NCI-H2029 treated with DMSO at 0.1 percent for 48 hours (cell line): ENCODE results near the gene IL7R.
"Not testable (repeated sequence)": the region's sequence is repeated elsewhere in the genome, so short reads cannot be mapped to it uniquely, and the experiment has no call there.

Experiments
- DNase-seq: peaks from one replicate; lab custom pipeline; 2025; lab: John Stamatoyannopoulos, UW

The IL7R gene

DNA sequence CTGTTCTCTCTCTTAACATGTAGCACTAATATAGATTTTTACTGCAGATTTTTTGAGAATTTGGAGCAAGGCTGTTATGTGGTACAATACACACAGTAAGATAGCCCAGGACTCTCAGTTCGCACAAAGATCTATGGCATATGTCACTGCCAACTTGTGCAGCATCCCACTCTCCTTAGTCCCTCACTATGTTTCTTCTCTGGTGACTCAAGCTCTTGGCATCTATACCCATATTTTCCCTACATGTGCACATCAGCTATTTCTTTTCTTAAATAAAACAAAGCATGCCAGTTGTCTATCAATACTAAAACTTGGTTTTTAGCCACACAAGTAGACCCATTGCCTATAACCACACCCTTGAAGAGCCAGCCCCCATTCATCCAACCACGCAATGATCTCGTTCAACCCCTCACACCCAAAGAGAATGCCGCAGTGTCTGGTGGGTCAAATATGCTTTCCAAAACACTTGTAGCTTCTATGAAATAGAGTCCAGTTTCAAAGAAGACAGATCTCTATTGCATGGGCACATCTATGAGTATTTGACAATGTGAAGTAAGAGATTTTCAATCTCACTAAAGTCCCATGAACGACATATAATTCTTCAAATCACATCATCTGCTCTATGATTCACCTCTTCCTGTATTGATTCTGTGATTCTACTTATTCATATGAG, 18.2 kb upstream of the IL7R start:
- no peak for DNase-seq

DNA sequence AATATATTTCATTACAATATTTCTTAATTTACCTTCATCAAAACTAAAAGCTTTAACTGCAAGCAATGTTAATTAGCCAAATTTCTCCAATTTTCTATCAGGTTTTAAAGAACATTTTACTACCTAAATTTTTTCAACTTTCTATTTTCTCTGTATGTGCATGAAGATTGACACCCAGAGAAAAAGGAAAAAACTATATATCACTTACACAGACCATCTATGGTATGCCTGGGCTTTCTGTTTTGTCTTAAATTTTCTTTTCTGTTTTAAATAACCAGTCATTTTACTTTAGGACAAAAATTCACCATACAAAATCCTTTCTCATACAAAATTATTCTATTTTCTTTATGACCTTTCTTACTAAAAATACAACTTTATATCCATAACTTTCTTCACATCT, 13.8 kb upstream of the IL7R start:
- no peak for DNase-seq

- DNase-seq, result not testable (repeated sequence)
Measured at GRCh38 chr5:35845508-35845907, 11.2 kb upstream of the IL7R start.

- DNase-seq, result no peak
Measured at GRCh38 chr5:35847491-35847890, 9.2 kb upstream of the IL7R start.

DNA sequence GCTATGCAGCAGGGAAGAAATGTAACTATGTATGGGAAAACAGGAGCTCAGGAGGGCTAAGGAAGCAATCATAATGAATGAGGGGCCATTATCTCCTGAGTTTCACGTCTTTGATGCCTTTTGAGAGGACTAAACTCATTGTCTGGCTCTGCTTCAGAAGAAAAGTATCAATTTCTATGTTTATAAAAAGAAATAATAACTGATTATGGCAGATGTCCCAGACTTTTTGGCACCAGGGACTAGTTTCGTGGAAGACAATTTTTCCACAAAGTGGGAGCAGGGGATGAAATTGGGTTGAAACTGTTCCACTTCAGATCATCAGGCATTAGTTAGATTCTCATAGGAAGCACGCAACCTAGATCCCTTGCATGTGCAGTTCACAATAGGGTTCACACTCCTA, 8.7 kb upstream of the IL7R start:
- no peak for DNase-seq

- DNase-seq, result no peak
Measured at GRCh38 chr5:35849860-35850259, 6.8 kb upstream of the IL7R start.

GRCh38 chr5:35850967-35851680, 5.6 kb upstream of the IL7R start:
- DNase-seq, result no peak

- DNase-seq, result no peak
Measured at GRCh38 chr5:35852084-35852734, 4.5 kb upstream of the IL7R start.

DNA sequence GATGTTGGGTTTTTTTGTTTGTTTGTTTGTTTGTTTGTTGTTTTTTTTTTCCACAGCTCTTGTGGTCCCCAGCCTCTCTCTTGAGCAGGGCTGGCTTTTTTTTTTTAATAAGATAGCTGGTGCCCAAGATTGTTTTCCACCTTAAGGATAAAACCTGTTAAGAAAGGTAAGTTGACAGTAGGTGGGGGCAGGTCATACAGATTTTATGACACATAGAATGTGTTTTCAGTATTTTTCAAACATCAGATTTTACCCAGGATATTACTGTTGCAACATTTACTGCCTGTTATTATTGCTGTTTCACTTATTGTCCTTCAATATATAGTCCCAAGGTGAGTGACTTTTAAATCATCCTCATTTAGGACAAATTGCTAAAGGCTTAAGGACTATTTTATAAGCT, 3.9 kb upstream of the IL7R start:
- no peak for DNase-seq

DNA sequence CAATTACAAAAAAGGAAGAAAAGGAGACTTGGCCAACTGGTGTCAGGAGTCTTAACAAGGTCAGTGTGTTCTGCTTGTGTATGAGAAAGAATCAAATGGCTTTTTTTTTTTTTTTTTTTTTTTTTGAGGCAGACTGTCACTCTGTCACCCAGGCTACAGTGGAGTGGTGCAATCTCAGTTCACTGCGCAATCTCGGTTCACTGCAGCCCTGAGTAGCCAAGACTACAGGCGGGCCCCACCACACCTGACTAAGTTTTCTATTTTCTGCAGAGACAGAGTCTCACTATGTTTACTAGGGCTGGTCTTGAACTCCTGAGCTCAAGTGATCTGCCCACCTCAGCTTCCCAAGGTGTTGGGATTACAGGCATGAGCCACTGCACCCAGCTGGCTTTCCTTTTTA, 3.1 kb upstream of the IL7R start:
- no peak for DNase-seq

DNA sequence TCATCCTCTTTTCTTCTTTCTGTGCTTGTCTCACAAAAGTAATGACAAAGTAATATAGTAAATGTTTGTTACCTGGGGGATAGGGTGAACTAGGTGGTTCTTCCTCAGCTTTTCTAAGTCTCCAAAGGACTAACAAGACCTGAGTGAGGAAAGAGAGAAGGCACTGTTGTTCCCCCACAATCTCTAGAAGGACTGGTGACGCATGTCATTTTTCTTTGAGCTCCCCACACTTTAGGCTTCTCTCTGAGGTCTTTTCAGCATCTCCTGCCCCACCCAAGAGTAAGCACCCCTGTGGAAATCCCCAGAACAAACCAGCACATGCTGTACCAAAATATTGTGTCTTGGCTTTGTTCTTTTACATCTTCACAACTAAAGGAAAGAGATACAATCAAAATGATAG, 2.4 kb upstream of the IL7R start:
- no peak for DNase-seq

DNA sequence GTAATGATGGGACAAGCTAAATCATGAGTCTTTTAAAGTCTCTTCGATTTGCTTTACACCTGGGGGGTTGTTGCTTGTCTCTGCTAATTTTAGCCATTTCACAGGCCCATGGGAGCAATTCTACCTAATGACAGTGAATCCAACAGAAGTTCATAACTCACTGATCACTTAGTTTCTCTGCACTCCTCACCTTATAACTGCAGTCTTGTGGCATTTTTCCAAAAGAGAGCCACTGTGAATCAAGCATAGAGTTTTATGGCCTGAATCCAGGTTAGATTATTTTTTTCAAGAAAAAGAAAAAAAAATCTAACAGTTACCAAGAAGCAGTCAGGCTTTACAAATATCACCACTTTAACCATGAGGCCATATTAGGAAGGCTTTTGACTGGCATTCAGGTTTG, 1.5 kb upstream of the IL7R start:
- no peak for DNase-seq

DNA sequence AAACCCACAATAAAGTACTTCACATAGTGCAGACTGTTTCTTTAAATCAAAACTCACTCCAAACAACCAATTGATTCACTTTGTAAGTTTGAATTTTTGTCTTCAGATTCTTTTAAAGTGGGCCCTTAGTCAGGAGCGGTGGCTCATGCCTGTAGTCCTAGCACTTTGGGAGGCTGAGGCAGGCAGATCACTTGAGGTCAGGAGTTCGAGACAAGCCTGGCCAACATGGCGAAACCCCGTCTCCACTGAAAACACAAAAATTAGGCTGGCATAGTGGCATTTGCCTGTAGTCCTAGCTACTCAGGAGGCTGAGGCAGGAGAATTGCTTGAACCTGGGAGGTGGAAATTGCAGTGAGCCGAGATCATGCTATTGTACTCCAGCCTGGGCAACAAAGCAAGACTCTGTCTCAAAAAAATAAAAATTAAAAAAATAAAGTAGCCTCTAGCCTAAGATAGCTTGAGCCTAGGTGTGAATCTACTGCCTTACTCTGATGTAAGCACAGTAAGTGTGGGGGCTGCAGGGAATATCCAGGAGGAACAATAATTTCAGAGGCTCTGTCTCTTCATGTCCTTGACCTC, 416 bp upstream of the IL7R start:
- not testable (repeated sequence) for DNase-seq

GRCh38 chr5:35857606-35858205, 1.0 kb downstream of the IL7R start:
- DNase-seq, result no peak

DNA sequence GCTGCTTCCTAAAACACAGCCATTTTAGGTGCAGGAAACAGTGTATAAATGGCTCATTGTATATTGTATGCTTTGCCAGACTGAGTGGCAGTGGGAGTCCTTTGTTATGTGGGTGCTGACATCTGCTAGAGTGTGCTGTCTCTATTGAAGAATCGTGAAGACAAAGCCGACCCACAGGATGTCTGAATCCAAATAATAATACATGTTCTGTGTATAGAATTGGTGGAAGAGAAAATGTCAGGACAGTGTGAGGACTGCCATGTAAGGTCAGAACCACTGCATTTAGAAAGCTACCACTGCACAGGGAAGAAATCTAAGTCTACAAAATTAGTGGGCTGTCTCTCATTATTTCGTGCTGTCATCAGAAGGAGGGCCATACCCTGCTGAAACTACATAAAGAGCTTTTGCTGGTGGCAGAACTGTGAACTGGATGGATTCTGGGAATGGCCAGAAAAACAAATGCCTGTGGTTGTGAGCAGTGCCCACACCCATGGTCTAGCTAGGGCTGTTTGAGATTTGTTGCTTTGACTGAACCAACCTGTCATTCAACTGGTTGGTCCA, 2.5 kb downstream of the IL7R start:
- no peak for DNase-seq

GRCh38 chr5:35860686-35861085, 4.0 kb downstream of the IL7R start:
- no peak for DNase-seq

DNA sequence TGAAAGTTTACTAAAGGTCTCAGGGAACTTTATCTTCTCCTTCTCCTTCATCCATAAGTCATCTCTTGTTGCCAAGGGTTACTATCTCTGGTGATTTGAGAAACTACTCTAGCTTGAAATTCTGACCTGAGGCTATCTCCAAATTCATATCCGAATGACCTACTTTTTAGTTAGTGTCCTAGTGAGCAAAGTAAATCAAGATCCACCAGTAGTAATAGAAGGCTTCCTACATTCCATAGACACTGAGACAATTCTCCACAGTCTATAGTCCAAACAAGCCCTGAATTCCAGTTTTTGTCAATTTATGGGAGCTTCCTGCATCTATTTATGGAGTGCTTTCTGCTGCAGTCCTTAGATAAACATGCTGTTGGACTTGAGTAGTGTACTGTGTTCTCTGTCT, 5.0 kb downstream of the IL7R start:
- DNase-seq, result no peak

DNA sequence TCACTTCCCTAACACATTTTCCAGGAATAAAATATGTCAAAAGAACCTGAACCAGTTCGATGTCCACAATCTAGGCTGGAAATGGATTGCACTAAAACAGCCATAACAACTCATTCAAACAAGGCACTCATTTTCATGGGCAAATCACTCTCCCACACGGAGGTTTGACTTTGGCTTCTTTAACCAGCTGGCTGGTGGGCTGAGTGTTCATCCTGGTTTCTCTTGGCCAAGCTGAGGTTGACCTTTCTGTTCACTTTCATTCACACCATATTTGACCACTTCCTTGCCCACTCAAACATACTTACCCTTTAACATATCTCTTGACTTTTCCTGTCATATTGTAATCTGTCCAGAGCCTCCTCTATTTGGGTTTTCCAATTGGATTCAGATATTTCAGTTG, 5.4 kb downstream of the IL7R start:
- DNase-seq, result no peak

- DNase-seq, result no peak
Measured at GRCh38 chr5:35863159-35863558, 6.5 kb downstream of the IL7R start.

- DNase-seq, result no peak
Measured at GRCh38 chr5:35867998-35868397, 11.3 kb downstream of the IL7R start.

DNA sequence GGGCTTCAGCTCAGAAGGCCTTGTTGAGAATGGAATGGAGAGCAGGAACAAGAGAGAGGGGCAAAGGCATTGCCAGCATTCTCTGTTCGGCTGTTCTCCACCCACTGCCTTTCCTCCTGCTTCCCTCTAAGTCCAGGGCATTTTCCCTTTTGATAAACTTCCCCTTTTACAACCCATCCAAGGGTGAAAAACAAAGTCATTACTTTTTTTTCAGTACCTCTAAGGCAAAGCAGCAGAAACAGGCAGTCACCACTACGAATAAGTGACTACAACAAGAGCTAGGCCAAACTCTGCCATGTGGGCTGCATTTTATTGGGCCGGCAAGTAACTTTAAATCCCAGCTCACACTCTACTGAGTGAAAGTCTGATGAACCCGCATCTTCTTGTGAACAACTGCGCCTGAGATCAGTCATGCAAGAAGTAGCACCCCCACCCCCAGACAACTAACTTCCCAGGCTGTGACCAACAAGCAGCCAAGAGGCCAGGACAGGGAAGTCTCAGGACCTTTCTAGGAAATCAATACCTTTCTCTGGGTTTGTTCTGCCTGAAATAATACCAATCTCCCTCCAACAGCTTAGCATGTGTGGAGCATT, 13.1 kb downstream of the IL7R start:
- DNase-seq, result no peak

GRCh38 chr5:35870605-35871004, 13.9 kb downstream of the IL7R start:
- DNase-seq, result no peak
